NCI-H2107 (cell line): ENCODE results near the gene KCNQ4.

ENCODE experiments used
- DNase-seq: peaks from one replicate; lab custom pipeline; 2025; lab: John Stamatoyannopoulos, UW

The KCNQ4 gene

DNA sequence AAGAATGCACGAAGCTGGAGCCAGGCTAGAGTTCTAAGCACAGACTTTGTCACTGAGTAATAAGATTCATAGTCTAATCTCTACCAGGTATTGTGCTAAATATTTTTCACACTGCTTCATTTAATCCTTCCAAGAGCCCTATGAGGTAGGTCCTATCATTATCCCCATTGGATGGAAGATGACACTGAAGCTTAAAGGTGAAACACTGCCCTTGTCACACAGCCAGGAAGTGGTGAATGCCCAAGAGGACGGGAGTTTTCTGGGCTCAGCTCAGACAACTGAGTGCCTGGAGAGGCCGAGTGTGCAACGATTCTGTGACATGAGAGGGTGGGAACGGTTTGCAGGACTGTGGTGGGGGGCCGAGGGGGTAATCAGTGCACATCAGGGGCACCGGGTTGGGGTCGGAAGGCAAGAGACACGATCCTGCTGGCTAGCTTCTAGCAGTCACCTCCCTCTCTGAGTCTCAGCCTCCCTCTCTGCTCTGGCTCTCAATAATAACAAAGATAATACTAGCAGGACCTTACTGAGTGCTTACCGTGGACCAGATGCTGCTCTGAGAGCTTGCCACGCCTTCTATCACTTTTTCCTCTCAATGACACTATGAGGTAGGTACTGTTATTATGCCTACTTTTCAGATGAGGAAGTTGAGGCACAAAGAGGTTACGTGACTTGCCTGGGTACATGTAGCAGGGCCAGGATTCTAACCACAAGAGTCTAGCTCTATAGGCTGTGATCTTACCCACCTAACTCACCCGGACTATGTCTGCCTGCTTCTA is 12.4 kb downstream of the KCNQ4 start:
- DNase-seq = no peak

DNA sequence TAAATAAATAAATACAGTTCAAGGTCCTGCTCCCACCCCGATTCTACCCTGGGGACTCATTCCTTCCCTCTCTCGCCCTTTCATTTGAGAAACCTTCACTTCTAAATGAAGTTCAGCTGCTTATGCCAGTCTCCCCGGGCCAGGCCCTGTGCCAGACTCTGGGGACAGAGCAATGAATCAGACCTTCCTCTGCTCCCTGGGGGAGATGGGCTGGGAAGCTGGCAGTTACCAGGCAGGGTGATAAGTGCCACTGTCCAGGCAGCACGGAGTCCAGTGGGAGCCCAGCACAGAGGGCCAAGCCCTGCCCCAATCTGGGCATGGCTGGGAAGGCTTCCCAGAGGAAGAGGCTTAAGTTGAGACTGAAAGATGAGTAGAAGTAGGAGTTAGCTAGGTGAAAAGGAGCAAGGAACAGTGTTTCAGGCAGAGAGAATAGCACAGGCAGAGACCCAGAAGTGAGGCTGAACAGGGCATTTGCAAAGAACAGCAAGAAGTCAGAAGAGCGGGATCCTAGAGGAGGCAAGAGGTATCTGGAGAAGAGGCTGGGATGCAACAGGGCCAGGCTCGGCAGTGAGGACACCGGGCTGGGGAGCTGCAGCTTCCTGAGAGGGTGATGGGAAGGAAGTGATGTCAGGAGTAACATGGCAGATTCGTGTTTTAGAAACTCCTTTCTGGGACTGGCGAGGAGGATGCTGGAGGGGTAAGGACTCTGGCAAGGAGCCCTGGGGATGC is 13.5 kb downstream of the KCNQ4 start:
- no peak for DNase-seq

DNA sequence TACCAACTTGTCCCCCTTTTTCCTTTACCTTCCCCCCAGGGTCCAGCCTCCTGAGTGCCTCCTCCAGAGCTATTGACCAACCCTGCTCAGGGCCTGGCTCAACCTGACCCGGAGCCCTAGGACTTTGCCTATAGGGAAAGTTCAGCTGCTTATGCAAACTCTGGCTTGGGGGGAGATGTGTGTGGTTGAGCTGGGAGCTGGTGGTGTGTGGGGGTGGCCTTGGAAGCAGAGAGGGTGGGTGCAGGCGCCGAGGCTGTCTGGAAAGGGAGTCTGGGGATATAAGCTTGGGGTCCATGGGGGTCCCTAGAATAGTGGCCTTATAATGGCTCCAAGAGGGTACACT is 14.1 kb downstream of the KCNQ4 start:
- DNase-seq = no peak

DNA sequence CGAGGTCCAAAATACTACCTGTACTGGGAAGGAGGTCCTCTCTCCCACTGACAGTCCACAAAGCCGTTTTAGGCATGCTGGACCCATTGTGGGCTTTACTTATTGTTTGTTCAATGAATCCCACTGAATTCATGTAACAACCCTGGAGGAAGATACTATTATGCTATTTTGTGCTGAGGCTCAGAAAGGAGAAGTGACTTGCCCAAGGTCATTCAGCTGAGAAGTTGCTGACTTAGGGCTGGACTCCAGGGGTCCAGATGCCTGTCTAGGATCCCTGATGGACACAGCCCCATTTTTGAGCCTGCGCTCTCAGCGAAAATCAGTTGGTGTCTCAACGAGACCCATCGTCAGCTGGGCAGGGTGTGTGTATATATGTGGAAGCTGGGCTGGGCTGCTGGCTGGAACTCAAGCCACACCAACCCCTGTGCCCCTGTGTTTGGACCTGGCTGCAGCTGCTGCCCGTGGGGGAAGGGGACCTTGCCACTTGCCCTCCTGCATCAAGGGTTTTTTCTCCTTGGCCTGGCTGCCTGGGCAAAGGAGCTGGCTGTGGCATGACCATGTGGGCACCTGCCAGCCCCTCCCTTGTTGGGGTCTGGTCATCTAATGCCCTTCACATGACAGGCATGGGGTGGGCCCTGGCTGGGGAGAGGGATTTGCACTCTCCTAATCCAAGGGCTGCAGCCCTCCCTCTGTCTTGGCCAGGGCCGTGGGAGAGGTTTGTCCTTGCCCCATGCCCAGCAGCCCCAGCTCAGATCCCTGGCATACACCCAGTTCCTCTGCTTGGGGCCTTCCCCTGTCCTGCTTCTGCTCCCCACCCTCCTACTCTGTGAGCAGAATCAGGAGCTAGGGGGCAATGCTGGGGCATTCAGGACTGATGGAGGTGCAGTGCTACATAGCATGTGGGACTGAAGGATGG is 15.0 kb downstream of the KCNQ4 start:
- DNase-seq = no peak

DNA sequence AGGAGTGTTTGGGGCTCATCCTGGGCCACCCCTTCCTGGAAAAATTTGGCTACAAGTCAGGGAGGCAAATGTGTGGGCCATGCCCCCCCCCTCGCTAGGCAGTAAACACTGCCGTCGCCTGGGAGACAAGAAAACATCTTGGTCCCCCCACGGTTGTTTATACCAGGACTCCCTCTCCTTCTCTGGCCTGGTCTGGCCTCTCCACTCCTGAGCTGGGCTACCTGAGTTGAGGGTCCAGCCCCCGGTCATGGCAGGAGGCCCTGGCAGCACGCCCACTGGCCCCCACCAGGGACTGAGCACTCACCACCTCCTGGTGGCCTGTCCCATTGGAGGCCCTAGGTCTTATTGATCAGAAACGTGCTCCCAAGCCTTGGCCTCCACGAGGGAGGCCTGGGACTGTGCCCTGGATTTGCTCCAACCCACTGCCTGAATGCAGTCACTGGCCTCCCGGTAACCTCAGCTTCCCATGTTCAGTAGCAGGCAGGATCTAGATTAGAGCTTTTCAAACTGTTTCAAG is 15.8 kb downstream of the KCNQ4 start:
- DNase-seq = no peak

DNA sequence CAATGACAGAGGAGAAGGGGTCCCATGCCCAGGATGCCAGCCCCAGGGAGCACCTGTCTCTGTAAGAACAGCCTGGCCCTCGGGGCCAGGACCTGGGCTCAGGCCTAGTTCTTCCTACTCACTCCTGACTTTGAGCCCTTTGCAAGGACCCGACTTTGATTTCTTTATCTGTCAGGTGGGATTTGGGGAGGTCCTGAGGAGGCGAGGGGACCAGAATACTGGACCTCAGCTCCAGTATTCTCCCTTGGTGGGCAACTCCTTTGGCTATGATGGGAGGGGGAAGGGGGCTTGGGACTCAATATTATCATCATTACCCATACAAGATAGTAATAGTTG is 18.1 kb downstream of the KCNQ4 start:
- no peak for DNase-seq

DNA sequence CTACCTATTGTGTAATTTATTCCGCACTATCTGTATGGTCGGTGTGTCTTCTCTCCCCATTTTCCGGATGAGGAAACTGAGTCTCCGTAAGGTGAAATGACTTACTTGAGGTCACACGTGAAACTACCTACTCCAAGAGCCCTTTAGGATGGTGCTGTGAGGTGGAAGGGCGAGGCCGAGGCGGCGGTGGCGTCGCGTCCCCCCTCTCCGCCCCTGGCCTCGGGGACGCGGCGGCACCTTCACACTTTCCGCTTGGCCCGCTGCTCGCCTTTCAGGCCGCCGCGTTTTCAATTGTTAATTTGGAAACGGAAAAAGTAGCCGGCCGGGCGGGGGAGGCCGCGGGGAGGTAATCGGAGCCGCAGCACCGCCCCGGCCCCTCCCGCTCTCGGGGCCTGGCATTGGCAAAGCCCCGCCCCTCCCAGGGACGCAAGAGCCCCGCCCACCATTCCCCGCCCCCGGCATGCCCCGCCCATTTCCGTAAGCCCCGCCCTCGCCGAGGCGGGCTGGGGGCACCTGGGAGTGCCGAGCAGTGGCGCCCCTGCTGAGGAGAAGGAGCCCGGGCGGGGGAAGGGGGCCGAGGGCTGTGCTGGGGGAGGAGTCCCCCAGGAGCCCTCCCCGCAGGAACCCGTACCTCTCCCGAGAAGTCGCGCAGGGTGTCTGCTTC is 18.6 kb downstream of the KCNQ4 start:
- peak; percentile 67 for DNase-seq

DNA sequence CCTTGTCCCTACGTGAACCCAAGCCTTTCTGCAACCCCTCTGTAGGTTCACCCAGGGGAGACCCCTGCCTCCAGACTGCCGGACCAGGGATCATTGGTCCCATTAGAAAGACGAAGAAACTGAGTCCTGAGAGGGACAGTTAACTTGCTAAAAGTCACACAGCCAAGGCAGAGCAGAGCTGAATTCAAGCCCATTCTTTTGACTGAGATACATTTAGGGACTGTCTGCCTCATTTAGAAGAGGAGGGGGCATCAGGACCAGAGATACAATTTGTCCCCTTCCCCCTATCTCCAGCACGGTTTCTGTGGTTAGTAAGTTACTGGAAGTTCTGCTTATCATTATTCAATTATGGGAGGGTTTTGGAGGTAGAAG is 19.1 kb downstream of the KCNQ4 start:
- no peak for DNase-seq

DNA sequence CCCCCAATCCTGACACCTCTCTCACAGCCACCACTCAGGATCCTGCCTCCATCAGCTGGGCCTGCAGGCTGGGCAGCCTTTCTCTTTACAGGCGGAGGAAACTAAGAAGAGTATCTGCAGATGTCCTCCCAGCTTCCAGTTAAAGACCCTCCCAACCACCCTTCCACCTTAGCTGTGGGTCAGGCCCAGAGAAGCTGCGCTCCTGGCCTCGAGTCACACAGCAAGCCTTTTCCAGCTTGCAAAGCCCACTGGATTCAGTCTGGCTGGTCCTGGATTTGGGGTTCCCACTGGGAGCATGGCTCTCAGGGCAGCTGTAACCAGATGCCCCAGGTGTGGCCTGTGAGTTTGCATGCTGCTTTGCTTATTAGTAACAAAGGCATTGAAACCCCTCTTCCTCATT is 19.9 kb downstream of the KCNQ4 start:
- no peak for DNase-seq

DNA sequence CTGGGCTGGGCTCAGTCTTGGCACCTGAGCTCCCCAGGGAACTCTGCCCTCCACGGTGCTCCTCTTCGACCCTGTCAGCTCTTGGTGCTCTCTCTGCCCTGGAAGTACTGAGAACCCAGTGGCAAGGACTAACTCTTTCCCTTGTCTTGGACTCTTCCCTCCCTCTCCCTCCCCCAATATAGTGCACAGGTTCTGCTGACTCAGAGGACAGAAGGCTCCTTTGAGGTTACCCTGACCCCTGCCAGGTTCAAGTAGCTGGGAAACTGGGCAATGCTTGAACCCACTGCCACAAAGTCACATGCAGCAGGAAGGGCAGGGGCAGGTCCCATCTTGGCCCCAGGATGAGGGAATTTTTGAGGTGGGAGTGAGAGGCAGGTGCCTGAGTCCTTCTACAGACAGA is 20.3 kb downstream of the KCNQ4 start:
- DNase-seq = no peak

DNA sequence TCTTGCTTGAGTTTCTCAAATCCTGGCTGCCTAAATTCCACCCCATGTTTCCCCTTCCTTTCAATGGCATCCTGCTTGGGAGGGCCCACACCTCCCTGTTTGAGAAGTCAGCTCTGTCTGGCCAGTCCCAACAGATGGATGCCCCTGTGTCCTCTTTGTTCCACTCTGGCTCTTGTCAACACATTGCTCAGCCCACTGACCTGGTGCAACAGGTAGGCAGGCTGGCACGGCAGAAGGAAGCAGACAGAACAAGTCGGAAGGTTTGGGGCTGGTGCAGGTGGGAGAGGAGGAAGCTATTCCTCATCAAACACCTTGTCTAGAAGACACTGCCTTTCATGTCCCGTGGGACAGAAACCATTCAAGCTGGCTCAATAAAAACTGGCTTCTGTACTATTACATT is 22.7 kb downstream of the KCNQ4 start:
- DNase-seq = no peak

DNA sequence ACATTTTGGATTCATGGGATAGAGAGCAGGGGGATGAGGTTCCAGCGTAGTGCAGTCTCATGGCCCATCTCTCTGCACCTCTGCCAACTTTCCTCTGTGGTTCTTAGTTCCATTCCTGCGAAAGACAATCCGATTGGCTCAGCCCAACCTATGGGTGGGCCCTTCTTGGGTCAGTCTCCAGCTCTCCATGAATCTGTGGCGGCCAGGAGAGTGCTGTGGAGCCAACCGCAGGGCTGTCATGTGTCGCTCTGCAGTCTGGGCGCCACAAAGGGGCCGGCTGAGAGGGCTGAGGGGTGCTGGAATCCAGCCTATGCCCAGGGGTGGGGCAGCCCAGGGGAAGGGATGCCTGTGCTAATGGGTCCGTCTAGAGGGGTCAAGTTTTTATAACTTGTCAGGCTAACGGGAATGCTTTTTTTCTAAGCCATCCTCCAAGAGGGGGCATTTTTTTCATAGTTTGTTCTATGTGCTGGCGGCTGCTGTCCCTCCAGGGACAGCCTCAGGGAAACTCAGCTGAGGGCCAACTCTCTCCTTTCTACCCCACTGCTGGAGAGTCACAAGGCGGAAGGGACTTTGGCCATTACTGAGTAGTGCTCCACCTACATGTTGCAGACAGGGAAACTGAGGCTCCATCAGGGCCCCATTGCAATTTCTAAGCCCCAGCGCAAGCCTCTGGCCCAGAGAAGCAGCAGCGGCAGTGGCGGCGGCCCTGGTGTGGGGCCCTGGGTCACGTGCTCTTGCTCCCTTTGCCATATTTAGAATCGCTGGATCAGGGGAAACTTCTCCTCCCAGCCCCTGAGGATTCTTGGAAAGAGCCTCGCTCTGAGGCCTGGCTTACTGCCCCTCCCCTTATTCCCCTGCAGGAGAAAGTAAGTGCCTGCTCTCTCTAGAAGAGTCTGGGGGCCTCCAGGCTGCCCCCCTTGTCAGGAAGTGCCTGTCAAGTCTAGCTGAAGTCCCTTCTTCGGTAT is 23.4 kb downstream of the KCNQ4 start:
- DNase-seq = no peak

DNA sequence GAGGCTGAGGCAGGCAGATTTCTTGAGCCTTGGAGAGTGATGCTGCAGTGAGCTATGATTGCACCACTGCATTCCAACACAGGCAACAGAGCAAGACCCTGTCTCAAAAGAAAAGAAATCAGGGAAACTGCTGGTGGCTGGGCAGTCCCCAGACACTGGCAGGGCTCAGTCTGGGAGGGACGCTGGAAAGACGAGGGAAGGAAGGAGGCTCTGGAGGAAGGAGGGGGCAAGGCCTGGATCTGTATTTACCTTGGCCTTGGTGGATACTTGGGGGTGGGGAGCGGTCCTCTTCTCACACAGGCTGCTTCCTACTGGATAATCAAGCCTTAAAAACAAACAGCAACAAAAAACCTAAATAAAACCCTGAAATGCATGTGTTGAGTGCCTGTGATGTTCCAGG is 24.4 kb downstream of the KCNQ4 start:
- DNase-seq = no peak

DNA sequence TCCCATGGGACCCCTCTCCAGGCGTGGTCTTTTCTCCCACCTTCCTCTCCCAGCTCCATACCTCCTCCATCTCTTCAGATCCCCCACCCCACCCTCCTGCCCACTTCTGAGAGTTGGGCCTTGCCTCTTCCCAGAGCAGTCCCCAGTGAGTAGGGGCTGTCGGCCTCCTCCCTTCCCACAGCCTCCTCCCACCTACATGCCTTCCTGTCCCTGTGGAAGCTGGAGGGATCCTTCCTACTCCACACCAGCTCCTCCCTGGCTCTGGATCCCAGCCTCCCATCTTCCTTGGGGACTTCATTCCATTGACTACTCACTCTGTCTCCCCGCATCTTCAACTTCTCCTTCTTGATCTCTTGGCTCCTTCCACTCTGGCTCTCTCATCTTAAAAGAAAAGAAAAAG is 24.9 kb downstream of the KCNQ4 start:
- DNase-seq = no peak

DNA sequence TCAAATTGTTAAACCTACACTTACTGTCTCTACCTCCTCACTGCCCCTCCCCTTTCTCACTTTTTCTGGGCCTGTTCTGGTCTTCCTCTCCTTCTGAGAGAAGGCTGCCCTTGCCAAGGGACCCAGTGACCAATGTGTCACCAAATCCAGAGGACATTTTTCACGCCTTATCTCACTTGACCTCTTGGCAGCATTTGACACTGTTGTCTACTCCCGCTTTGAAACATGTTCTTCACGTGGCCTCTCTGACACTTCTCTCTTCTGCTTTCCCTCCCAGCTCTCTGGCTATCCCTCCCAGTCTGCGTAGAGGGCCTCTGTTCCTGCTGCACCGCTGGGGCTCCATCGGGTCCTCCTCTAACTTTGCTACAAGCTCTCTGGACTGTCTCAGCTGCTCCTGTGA is 25.3 kb downstream of the KCNQ4 start:
- no peak for DNase-seq

DNA sequence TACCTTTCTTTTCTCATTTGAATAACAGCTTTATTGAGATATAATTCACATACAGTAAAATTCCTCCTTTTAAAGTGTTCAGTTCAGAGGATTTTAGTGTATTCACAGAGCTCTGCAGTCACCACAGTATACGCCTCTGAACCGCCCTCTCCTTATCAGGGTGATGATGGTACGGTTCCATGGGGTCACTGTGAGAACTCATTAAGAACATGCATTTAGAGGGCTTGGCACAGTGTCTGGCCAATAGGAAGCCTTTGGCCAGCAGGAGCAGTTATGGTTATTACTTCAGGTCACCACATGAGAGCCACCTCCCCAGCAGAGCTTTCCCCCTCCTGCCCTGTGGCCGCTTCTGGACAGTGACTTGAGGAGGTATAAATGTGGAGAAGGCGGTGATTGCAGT is 27.3 kb downstream of the KCNQ4 start:
- DNase-seq = no peak

DNA sequence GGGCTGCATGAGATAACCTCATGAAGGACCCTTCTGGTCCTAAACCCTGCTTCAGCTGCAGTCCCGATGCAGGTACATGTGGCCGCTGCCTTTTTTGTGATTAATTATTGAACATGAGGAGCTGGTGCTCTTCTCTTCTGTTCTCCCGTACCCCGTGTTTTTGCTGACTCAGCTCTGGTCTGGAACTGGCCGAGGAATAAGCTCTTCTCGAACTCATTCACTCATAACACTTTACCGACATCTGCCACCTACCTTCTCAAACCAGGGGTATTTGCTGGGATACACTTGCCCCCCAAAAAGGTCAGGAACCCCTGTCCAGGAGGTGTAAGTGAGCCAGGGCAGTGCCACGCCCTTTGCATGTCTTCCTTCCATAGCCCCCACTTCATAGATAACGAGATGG is 31.8 kb downstream of the KCNQ4 start:
- no peak for DNase-seq

DNA sequence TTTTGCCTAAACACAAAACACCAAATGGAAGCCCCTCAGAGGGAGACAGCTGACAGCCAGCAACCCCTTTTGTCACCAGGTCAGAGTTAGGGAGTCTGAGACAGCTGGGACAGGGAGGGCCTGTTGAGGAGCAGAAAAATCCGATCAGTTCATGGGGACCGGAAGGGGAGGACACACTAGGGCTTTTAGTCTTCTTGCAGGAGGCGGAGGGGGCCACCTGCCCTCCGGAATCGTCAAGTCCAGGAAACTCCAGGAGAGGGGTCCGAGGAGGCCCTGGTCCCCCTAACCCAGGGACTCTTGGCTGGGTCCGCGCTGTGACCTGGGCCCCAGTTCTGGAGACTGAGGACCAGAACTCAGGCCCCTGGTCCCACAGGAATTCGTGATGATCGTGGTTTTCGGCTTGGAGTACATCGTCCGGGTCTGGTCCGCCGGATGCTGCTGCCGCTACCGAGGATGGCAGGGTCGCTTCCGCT is 34.2 kb downstream of the KCNQ4 start:
- no peak for DNase-seq

DNA sequence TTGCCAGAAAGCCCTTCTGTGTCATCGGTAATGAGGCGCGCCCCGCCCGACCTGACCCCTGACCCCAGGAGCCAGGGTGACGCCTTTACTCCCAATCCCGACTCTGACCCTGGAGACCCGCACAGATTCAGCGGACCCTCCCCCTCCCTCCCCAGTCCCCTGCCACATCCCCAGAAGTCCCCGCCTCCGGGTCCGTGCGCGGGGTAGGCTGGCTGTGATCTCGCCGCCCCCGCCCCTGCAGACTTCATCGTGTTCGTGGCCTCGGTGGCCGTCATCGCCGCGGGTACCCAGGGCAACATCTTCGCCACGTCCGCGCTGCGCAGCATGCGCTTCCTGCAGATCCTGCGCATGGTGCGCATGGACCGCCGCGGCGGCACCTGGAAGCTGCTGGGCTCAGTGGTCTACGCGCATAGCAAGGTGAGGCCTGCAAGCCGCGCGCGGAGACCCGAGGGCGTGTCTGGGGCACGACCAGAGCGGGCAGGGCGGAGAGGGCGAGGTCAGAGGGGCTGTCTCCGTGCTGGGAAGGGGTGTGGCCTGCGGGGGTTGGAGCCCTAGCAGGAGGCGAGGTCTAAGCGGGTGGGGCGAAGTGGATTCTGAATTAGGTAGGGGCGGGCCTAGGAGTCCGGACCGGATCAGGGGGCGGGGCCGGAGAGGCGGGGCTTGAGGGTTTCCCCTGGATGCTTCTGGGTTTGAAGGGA is 34.8 kb downstream of the KCNQ4 start:
- no peak for DNase-seq

DNA sequence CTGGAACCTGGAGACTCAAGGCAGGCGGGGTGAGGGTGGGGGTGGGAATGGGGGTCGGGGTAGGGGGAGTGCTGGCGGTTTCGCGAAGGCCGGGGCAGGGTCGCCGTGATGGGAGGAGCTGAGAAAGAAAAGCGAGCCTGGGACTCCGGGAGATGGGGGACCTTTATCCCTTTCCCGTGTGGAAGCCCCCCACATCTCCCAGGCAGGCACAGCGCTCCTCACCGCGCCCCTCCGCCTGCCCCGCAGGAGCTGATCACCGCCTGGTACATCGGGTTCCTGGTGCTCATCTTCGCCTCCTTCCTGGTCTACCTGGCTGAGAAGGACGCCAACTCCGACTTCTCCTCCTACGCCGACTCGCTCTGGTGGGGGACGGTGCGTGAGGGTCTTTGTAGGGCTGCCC is 35.5 kb downstream of the KCNQ4 start:
- DNase-seq = no peak
